HFFc6 (cell line): ENCODE data around the gene SORL1-AS1.

Source experiments
- DNase-seq: peaks from one replicate; pipeline ENCODE4 v3.0.0-alpha.2; 2018
- H3K27ac Mint-ChIP-seq: 2 replicates; pipeline ENCODE4 v1.8.0; 2020; ENCODE audit warnings: mild to moderate bottlenecking, mixed read lengths
- H3K27me3 Mint-ChIP-seq: 2 replicates; pipeline ENCODE4 v1.8.0; 2021; ENCODE audit warnings: mild to moderate bottlenecking, moderate library complexity, mixed read lengths; ENCODE audit not compliant: insufficient read depth
- H3K36me3 Mint-ChIP-seq: 2 replicates; pipeline ENCODE4 v1.8.0; 2021; ENCODE audit warnings: low read depth, mixed read lengths
- H3K4me1 Mint-ChIP-seq: 2 replicates; pipeline ENCODE4 v1.8.0; 2020; ENCODE audit warnings: low read depth, mixed read lengths
- H3K4me3 Mint-ChIP-seq: 2 replicates; pipeline ENCODE4 v1.8.0; 2020; ENCODE audit warnings: mild to moderate bottlenecking, moderate library complexity, mixed read lengths
- H3K9me3 Mint-ChIP-seq: 2 replicates; pipeline ENCODE4 v1.8.0; 2020; ENCODE audit warnings: mild to moderate bottlenecking, mixed read lengths
- TF ChIP-seq, protein P1 (sequence below): fragments of 200-600 bp; sonication (generic); IDR thresholded peaks from 2 replicates; pipeline ENCODE4 v1.5.0; 2021; ENCODE audit warnings: antibody characterized with exemption, mild to moderate bottlenecking

The SORL1-AS1 gene

GRCh38 chr11:121418625-121419114 is 34.1 kb downstream of the SORL1-AS1 start:
- Mint-ChIP-seq H3K9me3 (no peaks in the 10 kb centered on the region), H3K36me3 (no peaks in the 10 kb centered on the region), H3K27me3 (peaks cover 5% of the 10 kb centered on the region), H3K4me3 (no peak overlapping the region), H3K27ac (no peak overlapping the region), H3K4me1 (peaks cover 6% of the 10 kb centered on the region)
- no peak for DNase-seq
- TF ChIP-seq, protein P1, sequence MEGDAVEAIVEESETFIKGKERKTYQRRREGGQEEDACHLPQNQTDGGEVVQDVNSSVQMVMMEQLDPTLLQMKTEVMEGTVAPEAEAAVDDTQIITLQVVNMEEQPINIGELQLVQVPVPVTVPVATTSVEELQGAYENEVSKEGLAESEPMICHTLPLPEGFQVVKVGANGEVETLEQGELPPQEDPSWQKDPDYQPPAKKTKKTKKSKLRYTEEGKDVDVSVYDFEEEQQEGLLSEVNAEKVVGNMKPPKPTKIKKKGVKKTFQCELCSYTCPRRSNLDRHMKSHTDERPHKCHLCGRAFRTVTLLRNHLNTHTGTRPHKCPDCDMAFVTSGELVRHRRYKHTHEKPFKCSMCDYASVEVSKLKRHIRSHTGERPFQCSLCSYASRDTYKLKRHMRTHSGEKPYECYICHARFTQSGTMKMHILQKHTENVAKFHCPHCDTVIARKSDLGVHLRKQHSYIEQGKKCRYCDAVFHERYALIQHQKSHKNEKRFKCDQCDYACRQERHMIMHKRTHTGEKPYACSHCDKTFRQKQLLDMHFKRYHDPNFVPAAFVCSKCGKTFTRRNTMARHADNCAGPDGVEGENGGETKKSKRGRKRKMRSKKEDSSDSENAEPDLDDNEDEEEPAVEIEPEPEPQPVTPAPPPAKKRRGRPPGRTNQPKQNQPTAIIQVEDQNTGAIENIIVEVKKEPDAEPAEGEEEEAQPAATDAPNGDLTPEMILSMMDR: no peak

DNA sequence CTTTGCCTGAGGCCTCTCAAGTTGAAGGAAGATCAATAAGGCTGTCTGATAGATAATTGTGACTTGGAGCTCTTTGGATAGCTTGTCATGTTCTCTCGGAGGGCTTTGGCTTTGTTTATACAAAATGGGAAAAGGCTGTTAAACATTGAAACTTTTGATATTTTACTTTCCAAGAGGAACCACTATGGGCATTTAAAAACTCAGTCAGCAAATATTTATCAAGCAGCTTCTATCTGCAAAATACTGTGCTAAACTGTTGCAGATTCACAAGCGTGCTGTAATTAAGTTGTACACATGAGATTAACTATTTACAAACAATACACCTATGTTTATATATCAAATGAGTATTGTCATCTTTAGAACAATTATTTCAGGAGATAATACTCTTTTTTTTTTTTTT is 35.2 kb downstream of the SORL1-AS1 start:
- Mint-ChIP-seq H3K4me3 (no peak overlapping the region), H3K9me3 (no peaks in the 10 kb centered on the region), H3K27me3 (peaks cover 5% of the 10 kb centered on the region), H3K27ac (no peak overlapping the region), H3K36me3 (no peaks in the 10 kb centered on the region), H3K4me1 (peaks cover 6% of the 10 kb centered on the region)
- TF ChIP-seq, protein P1: no peak
- no peak for DNase-seq

DNA sequence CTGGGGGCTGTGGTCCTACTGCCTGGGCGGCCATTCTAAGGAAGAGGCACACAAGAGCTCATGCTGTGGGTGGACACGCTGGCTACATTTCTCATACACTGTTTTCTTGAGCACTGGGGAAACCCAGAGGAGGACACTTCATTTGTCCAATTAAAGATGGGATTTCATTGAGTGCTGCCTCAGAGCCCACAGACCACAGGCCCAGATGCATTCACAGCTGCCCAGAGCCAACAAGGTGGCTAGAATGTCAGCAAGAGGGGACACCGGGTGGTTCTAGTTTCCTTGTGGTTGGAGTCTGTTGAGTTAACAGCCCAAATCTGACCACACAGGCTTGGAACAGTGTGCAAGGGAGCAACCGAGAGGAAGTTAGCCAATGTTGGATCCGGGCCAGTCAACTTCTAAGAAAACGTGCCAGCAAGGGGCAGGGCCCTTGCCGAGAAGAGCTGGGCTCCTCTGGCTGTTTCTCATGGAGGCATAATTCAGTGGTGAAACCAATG is 35.7 kb downstream of the SORL1-AS1 start:
- Mint-ChIP-seq H3K36me3 (no peaks in the 10 kb centered on the region), H3K27me3 (peaks cover 8% of the 10 kb centered on the region), H3K4me1 (peaks cover 6% of the 10 kb centered on the region), H3K9me3 (no peaks in the 10 kb centered on the region), H3K27ac (no peak overlapping the region), H3K4me3 (no peak overlapping the region)
- TF ChIP-seq, protein P1: no peak
- peak; percentile 7 for DNase-seq

DNA sequence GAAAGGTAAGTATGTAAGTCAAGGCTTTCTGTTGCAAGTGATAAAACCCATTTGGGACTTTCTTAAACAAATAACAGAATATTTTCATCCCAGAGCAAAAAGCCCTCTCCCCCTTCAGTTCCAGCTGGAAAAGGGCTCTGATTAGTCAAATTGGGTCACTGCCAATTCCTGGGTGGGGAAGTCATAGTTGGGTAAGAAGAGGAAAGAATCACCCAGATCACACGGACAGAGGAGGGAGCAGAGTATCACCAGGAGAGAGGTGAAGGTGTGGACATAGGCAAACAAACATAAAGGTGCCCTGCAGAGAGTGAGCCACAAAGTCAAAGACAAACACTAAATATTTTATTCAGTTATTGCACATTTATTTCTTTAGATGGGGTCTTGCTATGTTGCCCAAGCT is 36.9 kb downstream of the SORL1-AS1 start:
- H3K4me1 Mint-ChIP-seq: peaks cover 6% of the 10 kb centered on the region
- H3K36me3 Mint-ChIP-seq: no peaks in the 10 kb centered on the region
- no peak overlapping the region for H3K4me3 Mint-ChIP-seq
- H3K9me3 Mint-ChIP-seq: no peaks in the 10 kb centered on the region
- H3K27me3 Mint-ChIP-seq: peaks cover 11% of the 10 kb centered on the region
- DNase-seq: no peak
- TF ChIP-seq, protein P1: no peak
- no peak overlapping the region for H3K27ac Mint-ChIP-seq

- Mint-ChIP-seq H3K4me1 (peaks cover 6% of the 10 kb centered on the region), H3K9me3 (no peaks in the 10 kb centered on the region), H3K4me3 (no peak overlapping the region), H3K27ac (no peak overlapping the region), H3K36me3 (no peaks in the 10 kb centered on the region), H3K27me3 (peaks cover 11% of the 10 kb centered on the region)
- TF ChIP-seq, protein P1: no peak
- DNase-seq: no peak
Measured at GRCh38 chr11:121414141-121414913, 38.4 kb downstream of the SORL1-AS1 start.
